ENCODE results near the gene TMEM121.

TMEM121 gene

DNA sequence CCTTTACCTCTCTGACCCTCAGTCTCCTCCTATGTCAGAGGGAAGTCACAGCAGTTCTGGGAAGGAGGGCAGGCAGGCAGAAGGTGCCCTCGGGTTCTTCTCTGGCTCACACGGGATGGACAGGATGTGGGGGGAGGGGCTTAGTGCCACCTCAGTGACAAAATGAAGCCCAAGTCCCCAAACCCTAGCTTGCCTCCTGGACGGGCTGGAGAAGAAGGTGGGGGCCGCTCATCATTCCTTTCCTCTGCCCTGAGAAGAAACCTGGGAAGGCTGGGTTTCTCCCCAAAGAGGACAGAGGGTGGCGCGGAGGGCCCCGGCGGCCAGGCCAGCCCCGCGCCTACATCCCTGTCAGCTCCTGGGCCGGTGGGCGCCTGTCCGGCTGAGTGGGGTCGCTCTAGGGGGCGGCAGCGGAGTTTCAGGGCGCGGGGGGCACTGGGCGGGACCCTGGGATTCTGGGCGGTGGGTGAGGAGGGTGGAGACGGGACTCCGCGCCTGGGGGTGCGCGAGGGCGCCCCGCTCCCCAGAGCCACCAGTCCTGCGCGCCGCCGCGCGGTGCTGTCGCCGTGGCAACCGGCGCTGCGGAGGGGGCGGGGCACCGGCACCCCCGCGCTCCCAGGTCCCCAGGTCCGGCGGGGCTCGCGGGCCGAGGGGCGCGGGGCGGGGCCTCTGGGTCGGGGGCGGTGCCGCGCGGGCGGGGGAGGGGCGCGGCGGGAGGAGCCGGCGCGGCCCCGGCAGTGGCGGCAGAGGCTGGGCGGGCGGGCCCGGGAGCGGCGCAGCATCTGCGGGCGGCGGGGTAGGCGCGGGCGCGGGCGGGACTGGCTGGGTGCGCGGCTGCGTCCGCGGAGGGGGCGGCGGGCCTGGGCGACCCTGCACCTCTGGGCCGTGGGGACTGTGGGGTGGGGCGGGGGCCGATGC lies at the start of gene TMEM121:
TSS of gene TMEM121 (plus strand) at position 723 of the 915 bp plus-strand sequence. CDS start 2,252 bp downstream, outside the sequence.
- DNase-seq = no peak

- DNase-seq = no peak
Measured at GRCh38 chr14:105476831-105477659, 49.3 kb upstream of the TMEM121 start.

- no peak for DNase-seq
Measured at GRCh38 chr14:105477660-105478397, 48.6 kb upstream of the TMEM121 start.

GRCh38 chr14:105478398-105479251 lies 47.8 kb upstream of the TMEM121 start:
- DNase-seq = no peak

DNA sequence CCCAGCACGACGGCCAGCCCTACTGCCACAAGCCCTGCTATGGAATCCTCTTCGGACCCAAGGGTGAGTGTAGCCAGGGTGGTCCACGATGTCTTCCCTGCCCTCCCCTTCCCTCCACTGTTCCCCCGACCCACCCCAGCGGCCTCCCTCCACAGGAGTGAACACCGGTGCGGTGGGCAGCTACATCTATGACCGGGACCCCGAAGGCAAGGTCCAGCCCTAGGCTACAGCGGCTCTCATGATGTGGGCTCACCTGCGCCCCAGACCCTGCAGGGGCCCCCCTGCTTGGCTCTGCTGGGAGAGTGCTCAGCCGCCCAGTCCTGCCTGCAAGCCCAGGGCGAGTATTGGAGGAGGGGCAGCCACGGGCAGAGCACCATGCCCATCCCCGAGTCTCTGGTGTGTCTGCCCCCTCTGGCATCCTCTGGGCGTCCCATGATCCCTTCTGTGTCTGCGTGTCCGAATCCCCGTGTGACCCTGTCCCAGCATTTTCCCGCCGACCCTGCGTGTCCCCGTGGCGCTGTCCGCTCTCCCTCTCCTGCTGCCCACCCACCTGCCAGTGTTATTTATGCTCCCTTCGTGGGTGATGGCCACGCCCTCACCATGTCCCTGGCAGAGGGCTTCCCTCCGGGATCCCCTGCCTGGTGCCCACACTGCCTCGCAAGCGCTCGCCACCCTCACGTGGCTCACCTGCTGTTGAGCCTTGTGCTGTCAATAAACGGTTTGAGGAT lies 46.8 kb upstream of the TMEM121 start:
- DNase-seq = no peak

- DNase-seq = no peak
Measured at GRCh38 chr14:105480199-105480746, 46.1 kb upstream of the TMEM121 start.

- peak; percentile 69 to 88 for DNase-seq
Measured at GRCh38 chr14:105480807-105481801, 45.3 kb upstream of the TMEM121 start.

- peak; percentile 95 to 97 for DNase-seq
Measured at GRCh38 chr14:105481886-105482457, 44.4 kb upstream of the TMEM121 start.

DNA sequence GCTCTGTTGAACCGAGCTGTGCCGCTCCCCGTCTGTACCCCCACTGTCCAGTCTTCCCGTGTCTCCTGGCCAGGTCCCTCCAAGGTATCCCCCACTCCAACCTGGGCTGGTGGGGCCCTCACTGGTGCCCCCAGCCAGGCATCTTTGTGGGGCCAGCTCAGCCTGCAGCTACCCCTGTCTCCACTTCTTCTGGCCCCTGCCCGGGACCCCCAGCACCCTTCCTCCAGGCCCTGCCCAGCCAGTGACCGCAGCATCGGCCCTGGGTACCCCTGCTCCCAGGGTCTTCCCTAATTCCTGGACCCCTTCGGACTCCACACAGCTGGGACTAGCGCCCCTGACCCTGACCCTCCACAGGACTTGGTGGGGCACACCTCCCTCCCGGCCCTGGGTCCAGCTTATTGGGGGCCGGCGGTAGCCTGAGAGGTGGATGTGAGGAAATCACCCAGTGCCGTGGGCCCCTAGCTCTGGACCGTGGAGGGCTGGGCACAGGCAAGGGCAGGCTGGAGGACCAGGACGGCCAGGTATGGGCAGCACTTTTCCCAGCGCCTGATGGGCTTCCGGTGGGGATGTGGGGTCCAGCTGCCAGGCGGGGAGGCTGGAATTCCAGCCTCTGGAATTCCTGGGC lies 43.8 kb upstream of the TMEM121 start:
- DNase-seq = no peak

DNA sequence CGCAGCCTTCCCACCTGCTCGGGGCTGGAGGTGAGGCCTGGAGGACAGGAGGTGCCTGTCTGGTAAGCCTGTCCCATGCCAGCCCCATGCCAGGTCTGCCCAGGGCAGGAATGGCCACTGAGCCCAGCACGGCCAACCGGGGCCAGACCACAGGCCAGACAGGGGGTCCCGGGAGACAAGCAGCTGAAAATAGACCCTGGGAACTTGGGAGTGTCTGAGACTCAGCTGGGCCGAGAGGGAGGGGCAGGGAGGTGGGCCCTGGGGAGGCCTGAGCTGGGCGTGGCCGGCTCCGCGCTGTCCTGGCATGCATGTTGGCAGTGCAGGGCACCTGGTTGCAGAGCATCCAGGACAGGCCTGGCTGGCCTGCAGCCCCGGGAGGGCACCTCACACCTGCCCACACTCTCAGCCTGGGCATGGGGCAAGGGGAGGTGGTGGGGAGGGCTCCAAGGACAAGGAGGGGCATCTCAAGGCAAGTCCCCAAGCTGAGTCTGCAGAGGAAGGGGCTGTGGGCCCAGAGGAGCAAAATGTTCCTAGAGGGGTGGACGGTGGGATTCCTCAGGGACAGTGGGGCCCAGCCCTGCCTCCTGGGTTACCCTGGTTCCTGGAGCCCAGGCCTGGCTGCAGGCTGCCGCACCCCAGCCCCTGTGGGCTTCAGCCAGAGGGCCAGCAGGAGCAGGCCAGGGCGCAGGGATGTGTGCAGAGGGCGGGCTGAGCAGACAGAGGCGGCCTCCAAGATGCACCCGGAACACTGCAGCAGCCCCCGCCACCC lies 42.9 kb upstream of the TMEM121 start:
- no peak for DNase-seq

GRCh38 chr14:105484069-105484996 lies 42.0 kb upstream of the TMEM121 start:
- peak in 1 of 2 donors; percentile 43 for DNase-seq

DNA sequence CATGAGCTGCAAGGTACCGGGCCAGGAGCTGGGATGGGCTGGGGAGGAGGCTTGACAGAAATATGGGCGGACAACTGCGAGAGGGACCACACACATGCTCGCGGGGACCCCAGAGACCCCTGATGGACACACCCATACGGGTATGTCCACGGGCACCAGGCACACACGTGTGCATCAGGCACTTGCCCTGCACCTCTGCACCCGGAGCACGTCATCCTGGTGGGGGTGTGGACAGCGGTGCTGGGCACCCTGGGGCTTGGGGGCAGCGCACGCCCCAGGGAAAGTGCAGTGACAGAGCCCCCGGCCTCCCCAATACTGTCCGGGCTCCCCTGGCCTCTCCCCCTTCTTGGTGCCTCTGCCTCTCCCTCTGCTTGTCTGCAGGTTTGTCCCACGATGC lies 41.4 kb upstream of the TMEM121 start:
- no peak for DNase-seq

GRCh38 chr14:105485739-105486162 lies 40.6 kb upstream of the TMEM121 start:
- DNase-seq = peak in 1 of 2 donors; percentile 20

DNA sequence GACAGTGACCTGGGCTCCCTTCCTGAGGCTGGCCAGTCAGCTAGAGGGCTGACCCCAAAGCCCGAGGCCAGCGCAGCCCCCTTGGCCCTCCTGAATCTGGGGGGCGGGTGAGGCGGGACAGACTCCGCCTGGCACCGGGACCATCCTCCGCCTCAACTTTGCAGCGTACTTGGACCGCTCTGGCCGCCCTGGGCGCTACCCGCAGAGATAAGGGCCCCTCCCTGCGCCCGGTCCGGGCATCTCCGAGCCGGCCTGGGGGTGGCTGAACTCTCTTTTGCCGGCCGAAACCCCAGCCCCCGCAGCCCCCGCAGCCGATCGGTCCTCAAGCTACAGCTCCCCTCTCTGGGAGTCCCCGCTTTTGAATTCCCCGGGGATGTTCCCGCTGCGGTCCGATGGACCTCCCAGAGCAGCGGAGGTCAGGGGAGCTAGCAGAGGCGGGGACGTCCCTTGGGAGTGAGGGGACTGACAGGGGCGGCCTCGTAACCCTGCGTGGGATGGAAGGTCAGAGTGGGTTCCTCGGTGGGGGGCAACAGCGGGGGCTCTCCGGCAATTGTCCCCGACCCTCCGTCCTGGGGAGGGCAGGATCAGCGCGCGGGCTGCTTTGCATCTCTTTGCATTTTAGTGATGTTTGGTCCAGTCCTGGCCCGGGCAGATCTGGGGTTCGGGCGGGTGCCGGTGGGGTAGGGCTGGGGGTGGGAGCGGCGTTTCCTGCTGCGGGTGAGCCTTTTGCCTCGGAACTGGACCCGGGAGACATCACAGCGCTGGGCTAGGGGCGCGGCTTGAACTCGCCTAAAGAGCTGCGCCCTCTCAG lies 40.0 kb upstream of the TMEM121 start, which contains the start of gene CRIP1:
TSS of gene CRIP1 (plus strand) at position 724 of the 811 bp plus-strand sequence. CDS start 374 bp downstream, outside the sequence.
- DNase-seq = peak; percentile 11 to 60

GRCh38 chr14:105486974-105487448 lies 39.4 kb upstream of the TMEM121 start:
- no peak for DNase-seq
